ENCODE data around the gene KRT38. TPM values are rescaled to one million over a fixed set of nuclear protein-coding genes. Genes with fewer than 3 reads are reported as not detected.
A peak's percentile ranks its signal among the peaks of the same experiment; 100 is the strongest.

The KRT38 gene
- total RNA-seq, 1 donor from 2014 or later, result not detected

DNA sequence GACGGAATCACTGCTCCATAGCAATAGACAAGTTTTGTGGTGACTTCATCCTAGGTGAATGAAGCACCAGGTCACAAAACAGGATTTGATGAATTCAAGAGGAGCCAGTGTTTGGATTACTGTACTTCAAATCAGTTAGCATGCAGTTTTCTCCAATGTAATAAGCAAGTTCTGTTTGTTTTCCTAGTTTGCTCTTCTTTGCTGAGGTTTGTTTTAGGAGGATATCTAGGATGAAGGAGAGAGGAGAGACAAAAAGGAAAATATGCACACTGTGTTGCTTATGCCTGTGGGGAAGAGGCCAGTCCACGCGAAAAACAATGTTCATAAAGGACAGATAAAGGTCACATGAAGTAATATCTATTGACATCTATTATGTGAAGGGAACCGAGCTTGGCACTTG lies 25.4 kb downstream of the KRT38 start:
- Histone ChIP-seq H3K36me3 (no peaks in the 10 kb centered on the region), H3K9me3 (no peaks in the 10 kb centered on the region), H3K4me1 (no peaks in the 10 kb centered on the region), H3K27ac (no peak overlapping the region), H3K4me3 (no peak overlapping the region), H3K27me3 (ENCODE audit: low read depth) (no peaks in the 10 kb centered on the region)
- intact Hi-C loops (cut with DNase I), result no loop called here
- DNase-seq (no peak), ATAC-seq (no peak)
- TF ChIP-seq, protein P1, sequence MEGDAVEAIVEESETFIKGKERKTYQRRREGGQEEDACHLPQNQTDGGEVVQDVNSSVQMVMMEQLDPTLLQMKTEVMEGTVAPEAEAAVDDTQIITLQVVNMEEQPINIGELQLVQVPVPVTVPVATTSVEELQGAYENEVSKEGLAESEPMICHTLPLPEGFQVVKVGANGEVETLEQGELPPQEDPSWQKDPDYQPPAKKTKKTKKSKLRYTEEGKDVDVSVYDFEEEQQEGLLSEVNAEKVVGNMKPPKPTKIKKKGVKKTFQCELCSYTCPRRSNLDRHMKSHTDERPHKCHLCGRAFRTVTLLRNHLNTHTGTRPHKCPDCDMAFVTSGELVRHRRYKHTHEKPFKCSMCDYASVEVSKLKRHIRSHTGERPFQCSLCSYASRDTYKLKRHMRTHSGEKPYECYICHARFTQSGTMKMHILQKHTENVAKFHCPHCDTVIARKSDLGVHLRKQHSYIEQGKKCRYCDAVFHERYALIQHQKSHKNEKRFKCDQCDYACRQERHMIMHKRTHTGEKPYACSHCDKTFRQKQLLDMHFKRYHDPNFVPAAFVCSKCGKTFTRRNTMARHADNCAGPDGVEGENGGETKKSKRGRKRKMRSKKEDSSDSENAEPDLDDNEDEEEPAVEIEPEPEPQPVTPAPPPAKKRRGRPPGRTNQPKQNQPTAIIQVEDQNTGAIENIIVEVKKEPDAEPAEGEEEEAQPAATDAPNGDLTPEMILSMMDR (IDR thresholded peaks at IDR 0.05), result no peak

DNA sequence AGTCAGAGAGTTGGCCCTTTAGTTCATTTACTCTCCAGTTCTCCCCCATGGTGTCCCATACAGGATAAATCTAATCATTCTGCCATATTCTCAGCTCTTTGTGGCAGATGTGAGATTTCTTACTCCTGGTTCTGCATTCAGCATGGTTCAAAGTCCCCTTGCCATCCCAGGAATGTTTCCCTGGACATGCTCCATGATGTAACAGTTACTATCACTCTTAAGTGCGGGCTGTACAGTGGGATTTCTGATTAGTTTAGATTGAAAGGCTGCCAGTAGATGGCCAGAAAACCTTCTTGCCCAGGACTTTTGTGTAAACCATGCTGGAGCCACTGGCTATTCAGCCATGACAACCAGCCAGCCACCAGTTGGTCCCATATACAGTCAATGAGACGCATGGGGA lies 26.8 kb downstream of the KRT38 start:
- DNase-seq (no peak), ATAC-seq (no peak)
- Histone ChIP-seq H3K27me3 (ENCODE audit: low read depth) (no peaks in the 10 kb centered on the region), H3K36me3 (no peaks in the 10 kb centered on the region), H3K9me3 (no peaks in the 10 kb centered on the region), H3K4me1 (no peaks in the 10 kb centered on the region), H3K4me3 (no peak overlapping the region), H3K27ac (no peak overlapping the region)
- intact Hi-C loops (cut with DNase I), result no loop called here
- TF ChIP-seq, protein P1 (IDR thresholded peaks at IDR 0.05), result no peak

DNA sequence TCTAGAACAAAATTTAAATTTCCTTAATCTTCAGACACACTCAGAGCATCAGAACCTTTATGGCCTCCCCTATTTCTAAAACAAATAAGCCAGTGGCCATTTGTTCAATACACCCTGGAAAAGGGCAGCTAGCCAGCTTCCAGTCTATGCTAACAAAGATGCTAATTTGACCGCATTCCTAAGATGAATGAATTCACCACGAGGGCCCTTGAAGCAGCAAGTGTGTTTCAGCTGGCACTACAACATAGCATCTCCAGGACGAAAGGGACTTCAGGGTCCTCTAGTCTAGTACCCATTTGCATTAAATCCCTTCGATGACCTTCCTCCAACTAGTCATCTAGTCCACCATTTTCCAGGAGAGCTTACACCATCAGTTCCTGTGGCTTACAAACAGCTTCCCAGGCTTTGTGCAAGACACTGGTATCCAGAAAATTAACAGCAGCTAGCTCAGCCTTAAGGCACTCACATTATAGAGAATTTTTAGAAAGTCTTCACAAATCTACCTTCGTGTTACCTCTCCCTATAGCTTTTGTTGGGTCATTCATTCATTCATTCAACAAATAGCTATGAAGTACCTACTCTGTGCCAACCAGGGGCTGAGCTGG lies 27.3 kb downstream of the KRT38 start:
- H3K4me1 ChIP-seq, result no peaks in the 10 kb centered on the region
- no peak overlapping the region for H3K4me3 ChIP-seq
- intact Hi-C loops (cut with DNase I), result no loop called here
- H3K9me3 ChIP-seq, result no peaks in the 10 kb centered on the region
- ATAC-seq (peak; percentile 79 to 85), DNase-seq (no peak)
- H3K36me3 ChIP-seq, result no peaks in the 10 kb centered on the region
- H3K27ac ChIP-seq, result no peak overlapping the region
- no peaks in the 10 kb centered on the region for H3K27me3 ChIP-seq (ENCODE audit: low read depth)
- TF ChIP-seq, protein P1 (IDR thresholded peaks at IDR 0.05), result no peak

DNA sequence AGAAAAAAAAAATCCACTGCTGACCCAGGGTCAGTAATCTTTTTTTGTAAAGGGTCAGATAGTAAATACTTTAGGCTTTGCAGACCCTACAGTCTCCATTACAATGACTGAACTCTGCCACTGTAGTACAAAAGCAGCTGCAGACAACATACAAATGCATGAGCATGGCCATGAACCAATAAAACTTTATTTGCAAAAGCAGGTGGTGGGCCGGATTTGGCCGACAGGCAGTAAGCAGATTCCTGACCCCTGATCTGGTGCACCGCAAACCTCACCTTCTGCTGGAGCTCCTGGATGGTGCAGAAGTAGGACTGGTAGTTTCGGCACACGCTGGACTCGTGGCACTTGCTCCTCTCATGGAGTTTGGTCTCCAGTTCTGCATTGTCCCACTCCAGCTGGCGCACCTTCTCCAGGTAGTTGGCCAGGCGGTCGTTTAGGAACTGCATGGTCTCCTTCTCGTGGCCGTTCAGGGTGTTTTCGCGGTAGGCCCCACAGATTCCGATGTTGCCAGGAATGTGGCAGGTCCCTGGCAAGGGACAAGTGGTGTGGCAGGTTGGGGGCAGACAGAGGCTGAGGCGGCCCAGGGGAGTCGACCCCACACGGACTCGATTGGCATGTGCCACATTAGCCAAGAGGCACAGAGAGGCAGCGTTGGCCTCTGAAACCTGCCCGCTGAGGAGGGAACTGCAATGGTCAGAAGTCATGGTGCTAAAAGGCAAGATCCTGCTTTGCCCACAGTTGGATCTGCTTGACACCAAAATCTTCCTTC lies 29.5 kb downstream of the KRT38 start:
- Histone ChIP-seq H3K27me3 (ENCODE audit: low read depth) (no peaks in the 10 kb centered on the region), H3K36me3 (no peaks in the 10 kb centered on the region), H3K4me1 (no peaks in the 10 kb centered on the region), H3K4me3 (no peak overlapping the region), H3K27ac (no peak overlapping the region), H3K9me3 (no peaks in the 10 kb centered on the region)
- TF ChIP-seq, protein P1 (IDR thresholded peaks at IDR 0.05), result no peak
- intact Hi-C loops (cut with DNase I), result no loop called here
- ATAC-seq, result no peak
- no peak for DNase-seq

DNA sequence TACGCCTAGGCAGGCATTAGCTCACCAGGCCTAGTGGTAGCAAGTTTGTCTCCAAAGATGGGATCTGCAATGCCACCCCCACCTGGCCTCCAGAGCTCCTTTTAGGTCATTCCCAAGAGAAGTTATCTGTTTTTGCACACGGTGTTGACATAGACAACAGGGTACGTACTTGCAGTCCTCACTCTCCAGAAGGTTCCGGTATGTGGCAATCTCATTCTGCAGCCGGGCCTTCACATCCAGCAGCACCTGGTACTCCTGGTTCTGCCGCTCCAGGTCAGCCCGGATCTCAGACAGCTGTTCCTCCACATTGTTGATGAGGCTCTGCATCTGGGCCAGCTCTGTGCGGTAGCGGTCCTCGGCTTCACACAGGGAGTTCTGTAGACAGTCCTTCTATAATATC lies 33.6 kb downstream of the KRT38 start:
- TF ChIP-seq, protein P1 (IDR thresholded peaks at IDR 0.05), result no peak
- H3K4me1 ChIP-seq, result no peaks in the 10 kb centered on the region
- intact Hi-C loops (cut with DNase I), result no loop called here
- H3K27me3 ChIP-seq (ENCODE audit: low read depth), result no peaks in the 10 kb centered on the region
- no peak for ATAC-seq
- H3K4me3 ChIP-seq, result no peak overlapping the region
- no peaks in the 10 kb centered on the region for H3K9me3 ChIP-seq
- H3K36me3 ChIP-seq, result no peaks in the 10 kb centered on the region
- H3K27ac ChIP-seq, result no peak overlapping the region
- no peak for DNase-seq
